Measurements from ENCODE around the gene PIAS1.

GRCh38 chr15:68201879-68202261 is 147.8 kb downstream of the PIAS1 start:
- no peak for TF ChIP-seq POLR2A (IDR thresholded peaks at IDR 0.05; ENCODE audit: low read depth)
- no peak for TF ChIP-seq CTCF (IDR thresholded peaks at IDR 0.05)
